Measurements from ENCODE around the gene C7orf33.
A peak's percentile ranks its signal among the peaks of the same experiment; 100 is the strongest.
"Not testable (repeated sequence)": the region's sequence is repeated elsewhere in the genome, so short reads cannot be mapped to it uniquely, and the experiment has no call there.

Gene C7orf33

DNA sequence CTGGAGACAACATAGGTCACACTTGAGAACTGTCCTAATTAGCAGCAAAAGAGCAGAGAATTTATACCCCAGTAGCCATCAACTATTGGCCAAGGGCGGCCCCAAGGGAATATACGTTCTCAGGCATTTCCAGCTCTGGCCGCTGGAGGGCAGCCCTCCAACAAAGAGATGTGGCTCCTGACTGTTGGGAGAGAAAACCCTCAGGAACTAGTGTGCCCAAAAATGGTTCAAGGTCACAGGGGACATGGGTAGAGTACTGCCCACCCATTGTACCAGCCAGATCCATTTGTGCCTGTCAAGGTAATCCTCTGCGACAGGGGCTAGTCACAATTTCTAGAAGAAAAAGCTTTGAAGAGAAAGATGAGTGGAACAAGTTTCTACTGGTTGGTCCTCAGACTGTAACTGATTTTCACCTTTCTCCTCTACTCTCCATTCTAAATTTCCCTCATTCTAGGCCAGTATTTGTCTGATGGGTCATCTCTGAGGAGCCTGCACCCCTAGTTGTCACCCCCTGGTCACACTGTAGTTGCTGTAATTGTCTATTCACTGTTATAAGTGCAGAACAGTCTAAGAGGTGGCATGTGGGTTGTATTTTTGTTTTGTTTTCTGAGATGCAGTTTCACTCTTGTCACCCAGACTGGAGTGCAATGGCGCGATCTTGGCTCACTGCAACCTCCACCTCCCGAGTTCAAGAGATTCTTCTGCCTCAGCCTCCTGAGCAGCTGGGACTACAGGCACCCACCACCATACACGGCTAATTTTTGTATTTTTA, 14.7 kb upstream of the C7orf33 start:
- peak; percentile 37 for DNase-seq (ENCODE audit: low read depth, low spot score)
- no peak overlapping the region for H3K4me3 ChIP-seq (ENCODE audit: low read length)

GRCh38 chr7:148579366-148579765, 11.2 kb upstream of the C7orf33 start:
- no peak for DNase-seq (ENCODE audit: low read depth, low spot score)
- no peak overlapping the region for H3K4me3 ChIP-seq (ENCODE audit: low read length)

DNA sequence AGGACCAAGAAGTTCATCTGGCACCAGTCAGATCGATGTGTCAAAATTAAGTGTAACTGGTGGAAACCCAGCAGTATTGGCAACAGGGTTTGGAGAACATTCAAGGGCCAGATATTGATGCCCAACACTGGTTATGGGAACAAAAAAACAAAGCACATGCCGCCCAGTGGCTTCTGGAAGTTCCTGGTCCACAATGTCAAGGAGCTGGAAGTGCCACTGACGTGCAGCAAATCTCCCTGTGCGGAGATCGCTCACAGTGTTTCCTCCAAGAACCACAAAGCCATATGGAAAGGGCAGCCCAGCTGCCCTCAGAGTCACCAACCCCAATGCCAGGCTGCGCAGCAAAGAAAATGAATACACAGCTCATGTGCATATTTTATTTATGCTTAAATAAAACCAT, 10.1 kb upstream of the C7orf33 start:
- DNase-seq (ENCODE audit: low read depth, low spot score) = no peak

DNA sequence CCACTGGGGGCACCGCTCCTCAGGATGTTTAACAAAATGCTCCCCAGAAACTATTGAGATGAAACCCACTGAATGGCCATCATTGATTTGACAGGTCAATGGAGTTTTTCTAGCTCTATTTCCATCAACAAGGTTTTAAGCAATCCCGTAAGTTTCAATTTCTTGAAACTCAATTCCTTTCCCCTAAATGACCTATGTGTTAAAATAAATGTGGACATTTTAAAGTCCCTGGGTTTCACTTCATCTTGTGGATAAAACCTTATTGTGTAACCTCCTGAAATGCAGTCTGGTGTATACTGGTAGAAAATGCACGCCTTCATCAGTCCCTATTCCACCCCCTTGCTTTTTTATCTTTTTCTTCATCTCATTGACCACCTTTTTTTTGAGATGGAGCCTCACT, 8.9 kb upstream of the C7orf33 start:
- H3K4me3 ChIP-seq (ENCODE audit: low read length) = no peak overlapping the region
- DNase-seq (ENCODE audit: low read depth, low spot score) = no peak

More for the DNA sequence above, 10.1 kb upstream of the C7orf33 start:
- no peak overlapping the region for H3K4me3 ChIP-seq (ENCODE audit: low read length)

- DNase-seq (ENCODE audit: low read depth, low spot score) = no peak
- H3K4me3 ChIP-seq (ENCODE audit: low read length) = no peak overlapping the region
These were observed 6.3 kb upstream of the C7orf33 start for GRCh38 chr7:148584154-148584827.

DNA sequence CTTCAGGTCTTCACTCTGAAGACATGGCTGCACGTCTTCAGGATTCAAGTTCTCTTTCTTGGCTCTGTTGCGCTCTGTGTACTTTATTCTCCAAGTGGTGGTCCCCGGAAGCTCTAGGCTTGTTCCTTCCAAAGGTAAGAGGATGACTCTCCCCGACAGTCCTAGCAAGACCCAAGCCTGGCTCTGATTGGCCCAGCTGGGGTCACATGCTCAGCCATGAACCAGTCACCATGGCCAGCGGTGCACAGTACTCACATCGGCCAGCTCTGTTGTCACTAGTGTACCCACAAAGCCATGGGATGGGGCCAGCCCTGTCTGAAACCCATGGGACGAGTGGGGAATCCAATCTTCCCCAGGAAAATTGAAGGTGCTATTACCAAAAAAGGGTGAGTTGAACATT, 5.2 kb upstream of the C7orf33 start:
- DNase-seq (ENCODE audit: low read depth, low spot score) = no peak

DNA sequence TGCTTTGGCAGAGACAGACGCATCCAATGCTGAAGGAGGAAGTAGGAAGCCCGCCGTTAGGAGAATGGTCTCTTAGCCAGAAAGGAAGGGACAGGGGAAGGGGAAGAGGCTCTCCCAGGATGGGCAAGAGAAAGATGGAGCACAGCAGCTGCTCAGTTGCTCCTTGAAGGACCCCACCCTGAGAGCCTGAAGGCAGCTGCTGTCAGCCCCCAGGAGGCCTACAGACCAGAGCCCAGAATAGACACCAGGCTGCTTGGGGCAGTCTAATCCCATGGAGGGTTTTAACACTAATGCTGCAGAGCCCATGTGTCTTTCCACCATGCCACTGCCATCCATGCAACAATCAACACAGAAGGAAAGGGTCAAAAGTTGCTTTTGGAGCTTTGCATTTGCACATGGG, 3.5 kb upstream of the C7orf33 start:
- no peak for DNase-seq (ENCODE audit: low read depth, low spot score)

More for the DNA sequence above, 5.2 kb upstream of the C7orf33 start:
- no peak overlapping the region for H3K4me3 ChIP-seq (ENCODE audit: low read length)

DNA sequence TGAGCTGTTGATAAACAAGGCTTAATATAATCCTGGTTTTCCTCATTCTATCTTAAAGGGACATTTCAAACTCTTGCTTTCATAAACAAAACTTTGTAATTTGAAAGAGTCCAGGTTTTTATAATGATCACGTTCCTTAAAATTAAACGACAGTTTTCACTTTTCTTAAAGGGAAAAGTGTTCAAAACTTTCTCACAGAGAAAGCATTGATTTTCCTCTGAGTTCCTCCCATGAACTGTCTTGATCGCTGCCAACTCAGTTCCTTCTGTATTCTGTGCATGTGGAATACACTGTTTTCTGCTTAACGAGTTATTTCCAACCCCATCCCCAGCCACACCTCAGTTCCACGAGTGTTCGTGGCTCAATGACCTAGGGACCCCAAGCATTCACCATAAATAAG, 2.4 kb upstream of the C7orf33 start:
- no peak overlapping the region for H3K4me3 ChIP-seq (ENCODE audit: low read length)
- no peak for DNase-seq (ENCODE audit: low read depth, low spot score)

More for the DNA sequence above, 3.5 kb upstream of the C7orf33 start:
- no peak overlapping the region for H3K4me3 ChIP-seq (ENCODE audit: low read length)

GRCh38 chr7:148588670-148589131, 1.9 kb upstream of the C7orf33 start:
- no peak overlapping the region for H3K4me3 ChIP-seq (ENCODE audit: low read length)
- no peak for DNase-seq (ENCODE audit: low read depth, low spot score)

- H3K4me3 ChIP-seq (ENCODE audit: low read length) = no peak overlapping the region
- DNase-seq (ENCODE audit: low read depth, low spot score) = no peak
These were observed 926 bp upstream of the C7orf33 start for GRCh38 chr7:148589640-148590039.

GRCh38 chr7:148596354-148596753, 5.8 kb downstream of the C7orf33 start:
- not testable (repeated sequence) for H3K4me3 ChIP-seq (ENCODE audit: low read length); DNase-seq (ENCODE audit: low read depth, low spot score)

DNA sequence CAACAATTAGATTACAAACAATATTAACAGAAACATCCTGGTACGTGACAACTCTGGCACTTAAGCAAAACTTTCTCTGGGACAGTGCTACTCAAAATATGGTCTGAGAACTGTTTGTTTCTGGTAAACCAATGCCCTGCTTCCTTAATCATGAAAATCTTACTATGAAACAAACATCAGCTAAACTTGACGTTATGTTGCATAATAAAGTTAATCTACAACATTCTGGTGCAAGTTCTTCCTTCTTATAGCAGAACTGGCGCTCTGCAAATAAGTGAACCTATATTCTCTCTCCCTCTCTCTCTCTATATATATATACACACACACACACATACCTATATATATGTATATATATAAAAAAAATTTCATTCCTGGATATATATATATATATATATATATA, 7.8 kb downstream of the C7orf33 start:
- no peak for DNase-seq (ENCODE audit: low read depth, low spot score)

GRCh38 chr7:148605350-148605749, 14.8 kb downstream of the C7orf33 start:
- no peak overlapping the region for H3K4me3 ChIP-seq (ENCODE audit: low read length)
- no peak for DNase-seq (ENCODE audit: low read depth, low spot score)

More for the DNA sequence above, 7.8 kb downstream of the C7orf33 start:
- H3K4me3 ChIP-seq (ENCODE audit: low read length) = no peak overlapping the region

DNA sequence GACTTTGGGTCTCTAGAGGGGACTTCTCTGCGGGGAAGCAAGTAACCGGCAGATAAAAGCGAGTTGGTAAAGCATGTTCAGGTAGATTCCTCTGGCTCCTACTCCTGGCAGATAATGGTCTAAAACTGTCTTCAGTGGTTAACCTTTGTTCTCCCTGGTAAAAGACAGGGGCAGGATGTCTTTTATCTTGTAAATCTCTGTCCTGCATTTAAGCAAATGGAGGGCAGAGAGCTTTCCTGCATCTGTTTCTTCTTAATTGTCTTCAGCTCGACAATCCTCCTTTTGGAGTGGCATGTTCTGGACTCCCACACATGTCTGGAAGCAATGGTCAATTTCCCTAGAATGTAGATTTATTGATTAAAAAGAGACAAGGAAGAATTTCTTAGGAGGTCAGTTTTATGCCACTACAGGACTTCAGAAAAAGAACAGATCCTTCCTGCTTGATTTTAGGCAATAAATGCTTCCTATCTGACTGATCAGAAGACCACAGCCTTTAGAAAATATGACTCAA, 16.6 kb downstream of the C7orf33 start:
- DNase-seq (ENCODE audit: low read depth, low spot score) = peak; percentile 24
- H3K4me3 ChIP-seq (ENCODE audit: low read length) = no peak overlapping the region

DNA sequence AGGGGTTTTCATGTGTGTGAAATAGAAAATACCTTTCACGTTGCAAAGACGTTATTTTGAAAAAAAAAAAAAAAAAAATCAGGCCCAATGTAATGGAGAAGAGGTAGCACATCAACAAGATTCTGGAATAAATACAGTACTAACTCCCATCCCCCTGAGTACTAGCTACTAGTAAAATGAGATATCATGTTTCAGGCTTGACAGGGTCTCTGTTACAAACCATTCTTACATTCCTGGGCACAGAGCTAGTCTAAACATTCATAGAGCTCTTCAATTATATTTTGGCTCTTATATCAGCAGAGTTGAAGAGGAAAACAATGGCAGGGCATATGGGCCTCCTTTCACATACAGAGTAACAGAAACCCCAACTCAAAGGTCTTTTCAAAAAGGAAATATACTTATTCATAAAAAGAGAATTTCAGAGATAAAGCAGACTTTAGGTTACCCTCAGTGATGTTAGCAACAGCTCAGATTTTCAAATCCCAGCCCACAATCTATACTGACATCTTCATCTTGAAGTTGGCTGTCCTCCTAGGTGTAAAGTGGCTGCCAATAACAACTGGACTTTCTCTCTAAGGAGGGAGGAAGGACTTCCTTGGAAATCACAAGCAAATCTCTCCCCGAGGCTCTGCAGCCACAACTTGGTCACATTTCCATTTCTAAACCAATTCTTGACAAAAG, 18.6 kb downstream of the C7orf33 start:
- no peak for DNase-seq (ENCODE audit: low read depth, low spot score)
- H3K4me3 ChIP-seq (ENCODE audit: low read length) = no peak overlapping the region

- no peak for DNase-seq (ENCODE audit: low read depth, low spot score)
- H3K4me3 ChIP-seq (ENCODE audit: low read length) = no peak overlapping the region
These were observed 21.1 kb downstream of the C7orf33 start for GRCh38 chr7:148611692-148612091.

- no peak for DNase-seq (ENCODE audit: low read depth, low spot score)
- no peak overlapping the region for H3K4me3 ChIP-seq (ENCODE audit: low read length)
These were observed 24.6 kb downstream of the C7orf33 start for GRCh38 chr7:148615085-148615730.

GRCh38 chr7:148620749-148621359, 30.3 kb downstream of the C7orf33 start:
- no peak overlapping the region for H3K4me3 ChIP-seq (ENCODE audit: low read length)
- DNase-seq (ENCODE audit: low read depth, low spot score) = no peak

DNA sequence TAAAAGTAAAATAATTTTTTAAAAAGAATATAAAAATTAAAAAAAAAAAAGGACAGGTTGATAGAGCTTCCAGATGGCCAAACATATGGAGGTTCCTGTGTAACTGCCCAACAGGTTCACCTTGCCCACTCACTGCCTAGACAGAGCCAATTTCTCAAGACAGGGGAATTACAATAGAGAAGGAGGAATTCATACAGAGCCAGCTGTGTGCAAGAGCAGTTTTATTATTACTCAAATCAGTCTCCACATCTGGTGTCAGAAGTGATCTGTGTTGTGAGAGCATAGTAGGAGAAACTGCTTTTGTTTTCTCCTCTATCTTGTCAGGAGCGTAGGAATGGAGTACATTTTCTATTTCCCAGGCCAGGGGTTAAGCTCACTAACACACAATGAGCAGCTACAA, 31.0 kb downstream of the C7orf33 start:
- no peak overlapping the region for H3K4me3 ChIP-seq (ENCODE audit: low read length)

More for the DNA sequence above, 31.0 kb downstream of the C7orf33 start:
- DNase-seq (ENCODE audit: low read depth, low spot score) = no peak
